Lung (tissue), 12 donors: ENCODE results near the gene WDR88. TPM values are rescaled to one million over a fixed set of nuclear protein-coding genes. Genes with fewer than 3 reads are reported as not detected.

Source experiments
- ATAC-seq: fragments of 200-7000 bp; cut with Tn5 transposase; one replicate; pipeline ENCODE4 v1.9.1; 2020; ENCODE audit warnings: moderate number of reproducible peaks; ENCODE audit not compliant: insufficient read depth, low FRiP score
- DNase-seq, 3 donors: peaks; one replicate each; pipeline ENCODE4 v3.0.0-alpha.2; 2013 to 2017
- H3K27ac ChIP-seq, 2 donors: one replicate each; pipeline ENCODE4 v1.5.1; 2013; ENCODE audit warnings: mild to moderate bottlenecking in 2 of 2, moderate library complexity in 2 of 2, control low read depth in 1 of 2, inconsistent platforms in 1 of 2, low read depth in 1 of 2, low read length in 1 of 2
- H3K27me3 ChIP-seq, 3 donors: one replicate each; pipeline ENCODE4 v1.5.1; 2013; ENCODE audit warnings: low read length in 2 of 3; ENCODE audit not compliant: control insufficient read depth in 3 of 3, insufficient read depth in 3 of 3
- H3K36me3 ChIP-seq, 4 donors: one replicate each; pipeline ENCODE4 v1.5.1; 2013; ENCODE audit warnings: low read length in 4 of 4, mild to moderate bottlenecking in 1 of 4, moderate library complexity in 1 of 4; ENCODE audit not compliant: control insufficient read depth in 4 of 4, insufficient read depth in 4 of 4
- H3K4me1 ChIP-seq, 5 donors: one replicate each; pipeline ENCODE4 v1.5.1; 2013; ENCODE audit warnings: low read length in 5 of 5, mild to moderate bottlenecking in 2 of 5, moderate library complexity in 1 of 5; ENCODE audit not compliant: control insufficient read depth in 5 of 5, insufficient read depth in 5 of 5
- H3K4me3 ChIP-seq: one replicate; pipeline ENCODE4 v1.5.1; 2013; ENCODE audit warnings: mild to moderate bottlenecking, control low read depth, moderate library complexity
- H3K9ac ChIP-seq, 2 donors: one replicate each; pipeline ENCODE4 v1.5.1; 2013; ENCODE audit warnings: low read length in 2 of 2, control low read depth in 1 of 2; ENCODE audit not compliant: insufficient read depth in 1 of 2
- H3K9me3 ChIP-seq, 4 donors: one replicate each; pipeline ENCODE4 v1.5.1; 2013; ENCODE audit warnings: low read length in 3 of 4, mild to moderate bottlenecking in 1 of 4, moderate library complexity in 1 of 4; ENCODE audit not compliant: control insufficient read depth in 4 of 4, insufficient read depth in 3 of 4
- WGBS, 2 donors: extraction: QIAGEN DNeasy Blood & Tissue Kit; methylation state at CpG; one replicate each; pipeline ENCODE4 v1.1.7; 2013; 5-methylcytosine and 5-hydroxymethylcytosine counted together
- polyA plus RNA-seq, 2 donors: library from polyadenylated mRNA; stranded (reverse); fragments of 200-250 nt; gene quantifications; one replicate each; pipeline ENCODE4 v1.2.1, GENCODE V29; 2013
- total RNA-seq, 2 donors: library from RNA; depleted of rRNA in 1 of 2; stranded (reverse); fragments of >200 nt in 1 of 2; gene quantifications; one replicate each; pipeline ENCODE4 v1.2.1, GENCODE V29; 2014 to 2021
- TF ChIP-seq, protein P1 (sequence below): IDR thresholded peaks from 2 replicates; pipeline ENCODE4 v1.5.1; 2012; ENCODE audit warnings: mild to moderate bottlenecking; ENCODE audit errors: control extremely low read depth, extremely low read depth
- donor health status: control.
- donor health status: control.
- donor health status: Bipolar disorder and iron deficiency.
- donor health status: healthy.
- donor health status: DM: yes; HTN: yes; CAD: no.

The WDR88 gene
- total and polyA plus RNA-seq, 4 donors: not detected

DNA sequence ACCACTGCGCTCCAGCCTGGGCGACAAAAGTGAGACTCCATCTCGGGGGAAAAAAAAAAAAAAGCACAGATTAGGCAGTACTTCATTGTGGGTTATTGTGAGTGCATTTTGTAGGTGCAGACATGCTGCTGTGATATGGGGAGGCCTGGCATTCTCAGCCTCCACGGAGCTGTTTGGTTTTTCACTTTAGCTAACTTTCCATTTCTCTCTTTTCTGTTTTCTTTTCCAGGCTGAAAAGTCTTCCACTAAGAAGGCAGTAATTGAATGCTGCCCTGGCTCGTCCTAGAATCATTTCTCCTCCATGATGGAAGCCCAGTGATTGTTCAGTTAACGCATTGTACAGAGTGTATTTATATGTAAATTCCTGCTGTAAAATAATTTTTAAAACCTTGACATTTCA lies 2.0 kb upstream of the WDR88 start:
- whole genome bisulfite sequencing, 2 donors: 91 to 94% methylated on average over 6 of the region's 6 CpGs
- Histone ChIP-seq H3K9ac (no peak overlapping the region), H3K4me3 (no peak overlapping the region), H3K36me3 (peaks cover 0 to 19% (median 12%) of the 10 kb centered on the region in 4 donors), H3K4me1 (no peaks in the 10 kb centered on the region), H3K27ac (no peak overlapping the region), H3K27me3 (peaks cover 0 to 4% (median 0%) of the 10 kb centered on the region in 3 donors), H3K9me3 (no peaks in the 10 kb centered on the region)
- DNase-seq (no peak), ATAC-seq (no peak)
- TF ChIP-seq, protein P1, sequence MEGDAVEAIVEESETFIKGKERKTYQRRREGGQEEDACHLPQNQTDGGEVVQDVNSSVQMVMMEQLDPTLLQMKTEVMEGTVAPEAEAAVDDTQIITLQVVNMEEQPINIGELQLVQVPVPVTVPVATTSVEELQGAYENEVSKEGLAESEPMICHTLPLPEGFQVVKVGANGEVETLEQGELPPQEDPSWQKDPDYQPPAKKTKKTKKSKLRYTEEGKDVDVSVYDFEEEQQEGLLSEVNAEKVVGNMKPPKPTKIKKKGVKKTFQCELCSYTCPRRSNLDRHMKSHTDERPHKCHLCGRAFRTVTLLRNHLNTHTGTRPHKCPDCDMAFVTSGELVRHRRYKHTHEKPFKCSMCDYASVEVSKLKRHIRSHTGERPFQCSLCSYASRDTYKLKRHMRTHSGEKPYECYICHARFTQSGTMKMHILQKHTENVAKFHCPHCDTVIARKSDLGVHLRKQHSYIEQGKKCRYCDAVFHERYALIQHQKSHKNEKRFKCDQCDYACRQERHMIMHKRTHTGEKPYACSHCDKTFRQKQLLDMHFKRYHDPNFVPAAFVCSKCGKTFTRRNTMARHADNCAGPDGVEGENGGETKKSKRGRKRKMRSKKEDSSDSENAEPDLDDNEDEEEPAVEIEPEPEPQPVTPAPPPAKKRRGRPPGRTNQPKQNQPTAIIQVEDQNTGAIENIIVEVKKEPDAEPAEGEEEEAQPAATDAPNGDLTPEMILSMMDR: no peak

DNA sequence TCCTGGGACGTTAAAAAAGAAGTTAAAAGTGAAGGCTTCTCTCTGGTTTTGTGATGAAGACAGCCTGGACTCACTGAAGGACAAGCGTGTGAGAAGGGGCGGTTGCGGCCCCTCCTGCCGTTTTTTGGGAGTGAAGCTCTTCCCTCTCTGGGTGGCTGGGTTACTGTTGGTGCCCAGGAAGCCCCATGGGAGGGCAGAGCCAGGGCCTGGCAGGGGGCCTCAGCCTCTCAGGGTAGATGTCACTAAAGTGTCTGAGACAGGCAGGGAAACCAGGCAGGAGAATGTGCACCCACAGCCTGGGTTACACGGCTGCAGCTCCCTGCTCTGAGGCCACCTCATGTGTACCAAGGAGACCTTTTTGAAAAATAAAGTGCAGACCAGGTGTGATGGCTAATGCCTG lies 1.5 kb upstream of the WDR88 start:
- peaks cover 0 to 3% (median 0%) of the 10 kb centered on the region in 4 donors for H3K9me3 ChIP-seq
- H3K27ac ChIP-seq: no peak overlapping the region
- H3K4me1 ChIP-seq: no peaks in the 10 kb centered on the region
- DNase-seq (no peak), ATAC-seq (no peak)
- H3K9ac ChIP-seq: no peak overlapping the region
- WGBS, 2 donors: 93 to 96% methylated on average over 6 of the region's 6 CpGs
- TF ChIP-seq, protein P1: no peak
- peaks cover 0 to 9% (median 0%) of the 10 kb centered on the region in 3 donors for H3K27me3 ChIP-seq
- H3K4me3 ChIP-seq: no peak overlapping the region
- peaks cover 0 to 18% (median 11%) of the 10 kb centered on the region in 4 donors for H3K36me3 ChIP-seq

DNA sequence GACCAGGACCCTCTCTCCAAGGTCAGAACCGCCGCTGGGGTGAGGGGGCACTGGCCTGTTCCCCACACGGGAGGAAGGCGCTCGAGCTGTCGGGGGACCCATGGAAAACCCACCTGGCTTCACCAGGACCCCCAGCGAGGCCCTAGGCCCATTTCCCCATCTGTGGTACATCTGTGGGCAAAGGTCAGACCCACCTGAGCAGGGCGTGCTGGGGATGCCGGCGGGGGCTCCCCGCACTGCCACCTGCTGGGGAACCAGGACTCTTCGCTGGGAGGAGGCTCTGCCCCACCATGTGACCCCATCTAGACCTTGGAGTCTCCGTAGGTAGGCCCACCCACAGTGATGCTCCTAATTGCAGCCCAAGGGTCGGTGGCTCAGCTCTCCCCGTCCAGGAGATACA lies 511 bp downstream of the WDR88 start:
- H3K9ac ChIP-seq: no peak overlapping the region
- H3K9me3 ChIP-seq: peaks cover 0 to 3% (median 0%) of the 10 kb centered on the region in 4 donors
- H3K4me1 ChIP-seq: no peaks in the 10 kb centered on the region
- WGBS, 2 donors: 84 to 88% methylated on average over 13 to 15 of the region's 15 CpGs
- TF ChIP-seq, protein P1: no peak
- H3K27ac ChIP-seq: no peak overlapping the region
- ATAC-seq (no peak), DNase-seq (no peak)
- peaks cover 0 to 15% (median 8%) of the 10 kb centered on the region in 4 donors for H3K36me3 ChIP-seq
- no peak overlapping the region for H3K4me3 ChIP-seq
- H3K27me3 ChIP-seq: peaks cover 0 to 12% (median 0%) of the 10 kb centered on the region in 3 donors
